Peyer's patch (tissue), 4 donors: ENCODE results near the gene GBE1. TPM values are rescaled to one million over a fixed set of nuclear protein-coding genes. Genes with fewer than 3 reads are reported as not detected.

Source experiments
- DNase-seq, 3 donors: peaks; one replicate each; pipeline ENCODE4 v3.0.0-alpha.2; 2017 to 2019
- H3K27ac ChIP-seq, 4 donors: fragments of 200-600 bp; sonication (generic); one replicate each; pipeline ENCODE4 v1.5.1; 2016 to 2019
- H3K27me3 ChIP-seq, 2 donors: fragments of 200-600 bp; sonication (generic); one replicate each; pipeline ENCODE4 v1.5.1; 2019
- H3K36me3 ChIP-seq, 3 donors: fragments of 200-600 bp; sonication (generic); one replicate each; pipeline ENCODE4 v1.5.1; 2016 to 2019
- H3K4me1 ChIP-seq, 4 donors: fragments of 200-600 bp; sonication (generic); one replicate each; pipeline ENCODE4 v1.5.1; 2016 to 2019
- H3K4me3 ChIP-seq, 4 donors: fragments of 200-600 bp; sonication (generic); 1 replicate in 3 of 4; 2 replicates in 1 of 4; pipeline ENCODE4 v1.5.1; 2016 to 2019; ENCODE audit warnings: mild to moderate bottlenecking in 1 of 4
- H3K9me3 ChIP-seq, 4 donors: fragments of 200-600 bp; sonication (generic); one replicate each; pipeline ENCODE4 v1.5.1; 2016 to 2019; ENCODE audit warnings: mild to moderate bottlenecking in 1 of 4
- POLR2A ChIP-seq, 2 donors: fragments of 450-650 bp; IDR thresholded peaks; one replicate each; pipeline ENCODE4 v1.5.1; 2017; ENCODE audit warnings: antibody characterized with exemption in 2 of 2, mild to moderate bottlenecking in 2 of 2, moderate library complexity in 2 of 2
- small RNA-seq, 2 donors: library from RNA; depleted of rRNA; stranded (forward); fragments of <200 nt; gene quantifications; one replicate each; pipeline ENCODE3, GENCODE V24; 2016
- total RNA-seq, 4 donors: library from RNA; depleted of rRNA; stranded (reverse); fragments of >200 nt; gene quantifications; one replicate each; pipeline ENCODE4 v1.1.0, GENCODE V29; 2016
- TF ChIP-seq, protein P1 (sequence below), 6 experiments: fragments of 450-650 bp in 4 of 6; fragments of 200-600 bp in 2 of 6; sonication (generic) in 1 of 6; IDR thresholded peaks; one replicate each; pipeline ENCODE4 v1.5.1; 2017 to 2019; ENCODE audit warnings: antibody characterized with exemption in 6 of 6, mild to moderate bottlenecking in 3 of 6, moderate library complexity in 1 of 6

GBE1 gene
- total RNA-seq, 4 donors from 2014 or later: 15.5 to 31.4 (median 20.0) TPM

DNA sequence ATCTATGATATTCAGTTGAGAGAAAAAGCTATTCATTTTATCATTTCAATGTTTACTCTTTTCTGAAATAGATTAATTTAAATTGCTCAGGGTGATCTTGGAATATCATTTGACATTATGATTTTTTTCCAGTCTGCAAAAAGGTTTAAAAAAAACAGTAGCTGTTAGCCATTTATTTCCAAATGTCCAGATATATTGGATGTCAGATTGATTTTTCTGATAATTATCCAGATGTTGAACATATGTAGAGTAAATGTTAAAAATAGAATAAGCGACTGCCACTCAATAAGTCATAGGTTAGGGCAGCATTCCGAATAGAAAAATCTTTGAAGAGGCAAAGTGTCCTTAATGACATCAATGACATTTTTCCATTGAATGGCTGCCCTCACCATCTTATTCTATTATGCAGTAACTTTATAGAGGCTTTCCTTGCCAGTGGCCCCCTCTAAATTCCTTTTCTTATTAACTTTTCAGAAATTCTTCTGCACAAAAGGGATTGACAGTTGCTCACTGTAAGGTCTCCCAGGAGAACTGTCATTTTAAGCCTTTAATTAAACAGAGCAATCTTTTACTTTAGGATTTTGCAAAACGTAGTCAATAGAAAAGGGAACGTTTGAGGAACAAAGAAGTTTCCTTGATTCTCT lies 316.5 kb downstream of the GBE1 start:
- no peak overlapping the region for H3K27ac ChIP-seq
- H3K9me3 ChIP-seq: no peaks in the 10 kb centered on the region
- TF ChIP-seq, protein P1, sequence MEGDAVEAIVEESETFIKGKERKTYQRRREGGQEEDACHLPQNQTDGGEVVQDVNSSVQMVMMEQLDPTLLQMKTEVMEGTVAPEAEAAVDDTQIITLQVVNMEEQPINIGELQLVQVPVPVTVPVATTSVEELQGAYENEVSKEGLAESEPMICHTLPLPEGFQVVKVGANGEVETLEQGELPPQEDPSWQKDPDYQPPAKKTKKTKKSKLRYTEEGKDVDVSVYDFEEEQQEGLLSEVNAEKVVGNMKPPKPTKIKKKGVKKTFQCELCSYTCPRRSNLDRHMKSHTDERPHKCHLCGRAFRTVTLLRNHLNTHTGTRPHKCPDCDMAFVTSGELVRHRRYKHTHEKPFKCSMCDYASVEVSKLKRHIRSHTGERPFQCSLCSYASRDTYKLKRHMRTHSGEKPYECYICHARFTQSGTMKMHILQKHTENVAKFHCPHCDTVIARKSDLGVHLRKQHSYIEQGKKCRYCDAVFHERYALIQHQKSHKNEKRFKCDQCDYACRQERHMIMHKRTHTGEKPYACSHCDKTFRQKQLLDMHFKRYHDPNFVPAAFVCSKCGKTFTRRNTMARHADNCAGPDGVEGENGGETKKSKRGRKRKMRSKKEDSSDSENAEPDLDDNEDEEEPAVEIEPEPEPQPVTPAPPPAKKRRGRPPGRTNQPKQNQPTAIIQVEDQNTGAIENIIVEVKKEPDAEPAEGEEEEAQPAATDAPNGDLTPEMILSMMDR (IDR thresholded peaks at IDR 0.05): no peak
- TF ChIP-seq POLR2A (IDR thresholded peaks at IDR 0.05): no peak
- no peaks in the 10 kb centered on the region for H3K27me3 ChIP-seq
- H3K4me3 ChIP-seq: no peak overlapping the region
- H3K36me3 ChIP-seq: no peaks in the 10 kb centered on the region
- no peak for DNase-seq
- H3K4me1 ChIP-seq: no peaks in the 10 kb centered on the region

DNA sequence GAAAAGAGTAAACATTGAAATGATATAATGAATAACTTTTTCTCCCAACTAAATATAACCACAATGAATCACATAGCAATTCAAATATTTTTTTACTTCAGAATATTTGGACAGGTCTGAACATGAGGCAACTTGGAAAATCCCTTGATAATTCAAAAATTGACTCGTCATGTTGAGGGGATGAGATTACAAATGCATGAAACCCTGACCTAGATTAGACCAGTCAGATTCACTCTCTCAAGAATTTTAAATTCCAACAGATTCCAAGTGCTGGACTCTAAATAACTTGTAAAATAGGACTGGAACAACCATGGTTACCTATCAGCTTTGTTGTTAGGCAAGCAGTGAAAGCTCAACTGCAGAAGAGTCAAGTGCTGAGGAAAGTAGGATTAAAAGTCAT lies 317.5 kb downstream of the GBE1 start:
- TF ChIP-seq, protein P1 (IDR thresholded peaks at IDR 0.05): no peak
- TF ChIP-seq POLR2A (IDR thresholded peaks at IDR 0.05): no peak
- Histone ChIP-seq H3K36me3 (no peaks in the 10 kb centered on the region), H3K27me3 (no peaks in the 10 kb centered on the region), H3K27ac (no peak overlapping the region), H3K9me3 (no peaks in the 10 kb centered on the region), H3K4me3 (no peak overlapping the region), H3K4me1 (no peaks in the 10 kb centered on the region)
- DNase-seq: no peak

DNA sequence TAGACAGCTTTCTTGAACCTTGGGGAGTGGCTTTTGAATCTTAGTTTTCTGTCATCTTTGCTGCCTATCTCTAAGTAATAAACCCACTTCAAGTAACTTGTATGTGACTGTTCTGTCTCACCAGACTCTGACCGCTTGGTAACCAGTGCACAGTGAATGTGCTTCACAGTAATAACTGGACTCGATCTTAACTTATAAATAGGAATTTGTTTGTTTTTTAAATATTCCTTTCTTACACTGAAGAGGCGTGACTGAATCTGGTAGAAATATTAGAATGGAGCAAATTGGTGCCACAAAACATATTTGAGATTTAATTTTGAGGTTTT lies 318.0 kb downstream of the GBE1 start:
- TF ChIP-seq POLR2A (IDR thresholded peaks at IDR 0.05): no peak
- TF ChIP-seq, protein P1 (IDR thresholded peaks at IDR 0.05): no peak
- no peak for DNase-seq

DNA sequence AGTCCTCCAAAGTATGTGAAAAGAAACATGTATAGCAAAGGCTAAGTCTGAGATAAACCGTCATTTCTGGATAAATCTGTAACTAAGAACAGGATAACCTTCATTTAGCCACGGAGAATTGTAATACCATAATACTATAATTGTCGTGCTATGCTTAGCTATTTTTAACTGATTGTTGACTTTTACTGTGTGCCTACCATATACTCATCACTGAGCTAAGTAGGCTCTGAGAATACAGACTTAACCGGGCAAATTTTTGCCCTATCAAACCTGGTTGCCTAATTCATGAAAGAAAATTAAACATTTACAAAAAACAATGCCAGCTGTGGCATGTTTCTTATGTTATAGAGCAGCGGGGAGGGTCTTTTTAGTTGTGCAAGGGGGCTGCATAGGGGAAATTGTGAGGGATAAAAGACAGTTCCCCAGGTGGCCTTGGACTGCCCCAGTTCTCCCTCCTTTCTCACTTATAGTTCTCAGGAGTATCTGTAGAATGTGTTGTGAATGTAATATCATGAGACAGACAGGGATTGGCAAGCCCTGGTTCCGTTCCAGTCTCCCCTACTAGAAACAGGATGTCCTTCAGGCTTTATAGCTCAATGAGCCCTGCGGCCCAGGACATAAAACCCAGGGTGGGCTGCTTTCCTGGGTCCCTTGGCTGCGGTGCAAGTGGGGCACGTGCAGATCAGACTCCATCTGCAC lies 318.5 kb downstream of the GBE1 start:
- H3K4me3 ChIP-seq: no peak overlapping the region
- H3K36me3 ChIP-seq: no peaks in the 10 kb centered on the region
- no peaks in the 10 kb centered on the region for H3K9me3 ChIP-seq
- TF ChIP-seq POLR2A (IDR thresholded peaks at IDR 0.05): no peak
- TF ChIP-seq, protein P1 (IDR thresholded peaks at IDR 0.05): no peak
- H3K27ac ChIP-seq: no peak overlapping the region
- H3K4me1 ChIP-seq: no peaks in the 10 kb centered on the region
- H3K27me3 ChIP-seq: no peaks in the 10 kb centered on the region
- DNase-seq: no peak

More for the DNA sequence above, 318.0 kb downstream of the GBE1 start:
- Histone ChIP-seq H3K9me3 (no peaks in the 10 kb centered on the region), H3K4me1 (no peaks in the 10 kb centered on the region), H3K27ac (no peak overlapping the region), H3K4me3 (no peak overlapping the region), H3K27me3 (no peaks in the 10 kb centered on the region), H3K36me3 (no peaks in the 10 kb centered on the region)

DNA sequence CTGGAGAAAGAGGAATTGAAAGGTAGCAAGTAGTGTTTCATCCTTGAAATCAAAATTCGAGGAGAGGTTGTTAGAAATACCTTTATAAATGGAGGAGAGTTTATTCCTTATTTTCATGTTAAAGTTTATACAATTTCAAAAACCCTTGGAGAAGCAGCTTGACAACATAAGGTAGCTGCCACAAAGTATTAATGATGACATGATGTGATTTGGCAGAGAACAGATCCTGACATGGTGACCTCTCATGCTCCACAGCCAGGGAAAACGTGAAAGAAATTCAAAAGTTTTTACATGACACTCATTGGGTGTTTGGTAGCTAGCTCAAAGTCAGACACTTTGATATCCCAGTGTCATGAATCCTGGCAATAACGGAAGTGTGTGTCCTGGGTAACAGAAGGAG lies 320.8 kb downstream of the GBE1 start:
- no peaks in the 10 kb centered on the region for H3K9me3 ChIP-seq
- H3K27me3 ChIP-seq: no peaks in the 10 kb centered on the region
- H3K36me3 ChIP-seq: no peaks in the 10 kb centered on the region
- no peak for DNase-seq
- no peaks in the 10 kb centered on the region for H3K4me1 ChIP-seq
- H3K27ac ChIP-seq: no peak overlapping the region
- TF ChIP-seq, protein P1 (IDR thresholded peaks at IDR 0.05): no peak
- TF ChIP-seq POLR2A (IDR thresholded peaks at IDR 0.05): no peak
- H3K4me3 ChIP-seq: no peak overlapping the region

Small RNA genes lying within 50 kb of the gene (small RNA-seq; reads per million reads assigned to genes)
- gene AC017015.1: 0 reads per million in 2 donors
- 0 reads per million in 2 donors for gene RNU2-28P
